AG04450 (cell line): Measurements from ENCODE around the gene TMPRSS11D. TPM values are rescaled to one million over a fixed set of nuclear protein-coding genes. Genes with fewer than 3 reads are reported as not detected.

Experiments
- CTCF ChIA-PET: fragments of 300-600, 350-600 bp; formaldehyde crosslinking; extraction: SDS; loops from one replicate; lab custom pipeline; 2022; ENCODE audit warnings: antibody characterized with exemption, inconsistent platforms; lab: Charles Lee
- POLR2A ChIA-PET: fragments of 350-600 bp; formaldehyde crosslinking; extraction: SDS; loops from one replicate; lab custom pipeline; 2021; ENCODE audit warnings: antibody characterized with exemption, inconsistent platforms; lab: Yijun Ruan, JAX
- DNase-seq: peaks from one replicate; pipeline ENCODE4 v3.0.0-alpha.2; 2011; ENCODE audit warnings: low read depth, low spot score
- H3K27ac ChIP-seq: one replicate; pipeline ENCODE4 v1.5.1; 2012; ENCODE audit warnings: low read depth, low read length, control low read depth
- H3K27me3 ChIP-seq: one replicate; pipeline ENCODE4 v1.6.0; 2012; ENCODE audit warnings: low read length; ENCODE audit not compliant: control insufficient read depth, insufficient read depth
- H3K4me3 ChIP-seq: 2 replicates; pipeline ENCODE4 v1.5.1; 2011; ENCODE audit warnings: mild to moderate bottlenecking, low read depth, low read length, control low read depth
- H3K9me3 ChIP-seq: 2 replicates; pipeline ENCODE4 v1.5.1; 2012; ENCODE audit warnings: low read length; ENCODE audit not compliant: control insufficient read depth, insufficient read depth
- CTCF ChIP-seq: IDR thresholded peaks from 2 replicates; pipeline ENCODE4 v1.5.1; 2011; ENCODE audit warnings: low read depth, low read length, control low read depth, inconsistent platforms
- polyA plus RNA-seq: library from polyadenylated mRNA; depleted of rRNA; stranded (reverse); fragments of >200 nt; gene quantifications from 2 replicates; pipeline ENCODE4 v1.2.3, GENCODE V29; 2011

TMPRSS11D gene
- polyA plus RNA-seq, 1 experiment: not detected

- no peak overlapping the region for H3K4me3 ChIP-seq
- H3K27ac ChIP-seq: no peak overlapping the region
- no peak for DNase-seq
- CTCF ChIA-PET: interaction anchor here (1.3 to 4.9 kb wide), 10 partner anchors 9 to 264 kb away, joined by 3 to 67 read pairs (median 6); partner anchors contain the start of gene TMPRSS11D
- H3K9me3 ChIP-seq: no peaks in the 10 kb centered on the region
- POLR2A ChIA-PET: no interaction called here
- H3K27me3 ChIP-seq: no peaks in the 10 kb centered on the region
- no peak for TF ChIP-seq CTCF
Measured at GRCh38 chr4:67912080-67912479, 28.3 kb upstream of the TMPRSS11D start.

- Histone ChIP-seq H3K9me3 (no peaks in the 10 kb centered on the region), H3K4me3 (no peak overlapping the region), H3K27me3 (no peaks in the 10 kb centered on the region), H3K27ac (no peak overlapping the region)
- POLR2A ChIA-PET: no interaction called here
- CTCF ChIA-PET: interaction anchor here (1.3 to 4.9 kb wide), 13 partner anchors 9 to 264 kb away, joined by 3 to 67 read pairs (median 7); partner anchors contain the start of gene TMPRSS11D
- DNase-seq: no peak
- TF ChIP-seq CTCF: no peak
Measured at GRCh38 chr4:67911638-67912037, 27.8 kb upstream of the TMPRSS11D start.

GRCh38 chr4:67911141-67911540 is 27.3 kb upstream of the TMPRSS11D start:
- ChIA-PET POLR2A (no interaction called here), CTCF (interaction anchor here (0.7 to 4.9 kb wide), 23 partner anchors 9 to 465 kb away, joined by 3 to 67 read pairs (median 6); partner anchors contain the start of gene TMPRSS11D)
- TF ChIP-seq CTCF: no peak
- no peak overlapping the region for H3K4me3 ChIP-seq
- H3K27ac ChIP-seq: no peak overlapping the region
- no peak for DNase-seq
- no peaks in the 10 kb centered on the region for H3K27me3 ChIP-seq
- H3K9me3 ChIP-seq: no peaks in the 10 kb centered on the region

GRCh38 chr4:67910585-67910905 is 26.7 kb upstream of the TMPRSS11D start:
- ChIA-PET POLR2A (no interaction called here), CTCF (interaction anchor here (0.7 to 4.9 kb wide), 22 partner anchors 8 to 465 kb away, joined by 3 to 67 read pairs (median 6); partner anchors contain the start of gene TMPRSS11D)
- H3K27ac ChIP-seq: no peak overlapping the region
- no peaks in the 10 kb centered on the region for H3K9me3 ChIP-seq
- no peaks in the 10 kb centered on the region for H3K27me3 ChIP-seq
- no peak for DNase-seq
- TF ChIP-seq CTCF: no peak
- no peak overlapping the region for H3K4me3 ChIP-seq

GRCh38 chr4:67909905-67910584 is 26.2 kb upstream of the TMPRSS11D start:
- no peak for DNase-seq
- POLR2A ChIA-PET: no interaction called here
- Histone ChIP-seq H3K27ac (no peak overlapping the region), H3K4me3 (no peak overlapping the region), H3K27me3 (no peaks in the 10 kb centered on the region), H3K9me3 (no peaks in the 10 kb centered on the region)
- peak; percentile 72 for TF ChIP-seq CTCF
- CTCF ChIA-PET: interaction anchor here (0.6 to 4.9 kb wide), 20 partner anchors 8 to 406 kb away, joined by 3 to 67 read pairs (median 6); partner anchors contain the start of gene TMPRSS11D
